ENCODE data around the gene NUP107. TPM values are rescaled to one million over a fixed set of nuclear protein-coding genes. Genes with fewer than 3 reads are reported as not detected.

The NUP107 gene
- total RNA-seq, 2 experiments from 2014 or later, result 106 to 126 TPM

- no peak for DNase-seq (ENCODE audit: low spot score)
- intact Hi-C loops (cut with micrococcal nuclease; ENCODE audit: unreplicated experiment), result no loop called here
- Histone ChIP-seq H2AFZ (ENCODE audit: low read length) (peak overlapping the region; percentile 4; the same call in 1 of the 2 replicates), H3K9me2 (ENCODE audit: insufficient read depth, low read length) (no peaks in the 10 kb centered on the region), H3K9me3 (ENCODE audit: low read length) (no peaks in the 10 kb centered on the region), H3K79me2 (ENCODE audit: insufficient read depth, low read depth, low read length) (no peaks in the 10 kb centered on the region), H4K20me1 (ENCODE audit: insufficient read depth, low read length) (no peaks in the 10 kb centered on the region), H3K4me2 (ENCODE audit: low read length) (peak overlapping the region; percentile 30), H3K27ac (ENCODE audit: low read depth, low read length, poor library complexity, severe bottlenecking) (peak overlapping the region; percentile 100), H3K4me3 (ENCODE audit: low read depth, low read length, poor library complexity, severe bottlenecking) (no peak overlapping the region), H3K36me3 (ENCODE audit: insufficient read depth, low read length) (peaks cover 24% of the 10 kb centered on the region), H3K4me1 (ENCODE audit: insufficient read depth, low read length, poor library complexity, severe bottlenecking) (peaks cover 67% of the 10 kb centered on the region)
- TF ChIP-seq CTCF (conservative IDR thresholded peaks at IDR 0.05; ENCODE audit: low read length) (no peak), EZH2phosphoT487 (IDR thresholded peaks at IDR 0.05; ENCODE audit: borderline replicate concordance, low read depth, low read length) (no peak)
- BruUV-seq (replicated peaks), result no TSS peak
- CTCF ChIA-PET (ENCODE audit: unreplicated experiment), result interaction anchor here (1.0 kb wide), 2 partner anchors 25 to 36 kb away, joined by 3 to 6 read pairs; partner anchors contain the start of genes MDM2 and SLC35E3
- POLR2A ChIA-PET, result interaction anchor here (0.6 to 5.6 kb wide), 12 partner anchors 9 to 48 kb away, joined by 3 to 30 read pairs (median 6); partner anchors contain the start of genes MDM2 and SLC35E3
Observed at GRCh38 chr12:68771223-68771925, 84.6 kb downstream of the NUP107 start.

DNA sequence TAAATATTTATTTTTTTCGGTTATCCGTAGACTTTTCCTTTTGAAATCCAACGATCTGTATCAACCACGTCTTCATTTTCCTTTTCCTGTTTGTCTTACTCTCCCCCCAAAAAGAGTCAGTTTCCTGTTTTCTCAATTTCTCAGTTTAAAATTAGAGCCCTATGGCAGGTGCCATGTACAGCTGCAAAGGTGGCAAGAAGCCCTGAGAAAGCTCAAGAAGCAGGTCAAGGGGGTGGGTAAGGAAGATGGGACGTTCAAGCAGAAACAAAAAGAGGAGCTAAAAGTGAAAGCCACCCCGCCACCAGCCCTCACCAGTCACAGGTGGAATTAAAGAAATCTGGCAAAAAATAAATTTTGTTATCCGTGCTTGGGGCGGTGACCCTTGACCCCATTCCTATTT, 85.9 kb downstream of the NUP107 start:
- peak overlapping the region; percentile 100 for H3K27ac ChIP-seq (ENCODE audit: low read depth, low read length, poor library complexity, severe bottlenecking)
- peak overlapping the region; percentile 45 for H3K4me3 ChIP-seq (ENCODE audit: low read depth, low read length, poor library complexity, severe bottlenecking)
- peak; percentile 96 for DNase-seq (ENCODE audit: low spot score)
- peaks cover 19% of the 10 kb centered on the region for H3K36me3 ChIP-seq (ENCODE audit: insufficient read depth, low read length)
- intact Hi-C loops (cut with micrococcal nuclease; ENCODE audit: unreplicated experiment), result loop anchor here (1.0 to 2.0 kb wide), 3 partner anchors 14 to 35 kb away; partner anchors contain the start of gene SLC35E3
- TF ChIP-seq CTCF (conservative IDR thresholded peaks at IDR 0.05; ENCODE audit: low read length) (no peak), EZH2phosphoT487 (IDR thresholded peaks at IDR 0.05; ENCODE audit: borderline replicate concordance, low read depth, low read length) (no peak)
- H2AFZ ChIP-seq (ENCODE audit: low read length), result no peak overlapping the region; the same call in 1 of the 2 replicates
- no peaks in the 10 kb centered on the region for H4K20me1 ChIP-seq (ENCODE audit: insufficient read depth, low read length)
- no peaks in the 10 kb centered on the region for H3K9me2 ChIP-seq (ENCODE audit: insufficient read depth, low read length)
- H3K79me2 ChIP-seq (ENCODE audit: insufficient read depth, low read depth, low read length), result no peaks in the 10 kb centered on the region
- ChIA-PET CTCF (ENCODE audit: unreplicated experiment) (interaction anchor here (0.7 kb wide), 1 partner anchor 35 kb away, joined by 3 read pairs; the partner anchor contains the start of gene MDM2), POLR2A (interaction anchor here (1.0 to 5.6 kb wide), 9 partner anchors 9 to 56 kb away, joined by 3 to 48 read pairs (median 6); partner anchors contain the start of genes MDM2 and SLC35E3)
- H3K4me1 ChIP-seq (ENCODE audit: insufficient read depth, low read length, poor library complexity, severe bottlenecking), result peaks cover 81% of the 10 kb centered on the region
- no peaks in the 10 kb centered on the region for H3K9me3 ChIP-seq (ENCODE audit: low read length)
- no TSS peak for BruUV-seq (replicated peaks)
- peak overlapping the region; percentile 75 for H3K4me2 ChIP-seq (ENCODE audit: low read length)

Data from OCI-LY7 (cell line).